OCI-LY3 (cell line): ENCODE measurements around the gene TMEM106B.

ENCODE experiments used
- H2AFZ ChIP-seq: fragments of 200-600, 300-600 bp; shearing (Covaris generic); 2 replicates; pipeline ENCODE4 v1.6.0; 2014; ENCODE audit warnings: antibody characterized with exemption, low read depth, low read length
- H3K27ac ChIP-seq: fragments of 200-600, 300-600 bp; sonication (generic); 2 replicates; pipeline ENCODE4 v1.5.1; 2014; ENCODE audit warnings: mild to moderate bottlenecking, low read length, moderate library complexity, mixed read lengths
- H3K27me3 ChIP-seq: fragments of 200-600, 300-600 bp; sonication (generic); 2 replicates; pipeline ENCODE4 v1.6.1; 2014; ENCODE audit warnings: low read depth, low read length, mixed read lengths
- H3K36me3 ChIP-seq: fragments of 200-600, 300-600 bp; sonication (generic); replicated peaks from 2 replicates; pipeline ENCODE3; 2014; ENCODE audit warnings: low read depth, low read length, mixed read lengths
- H3K4me1 ChIP-seq: fragments of 300-600, 200-600 bp; sonication (generic); 2 replicates; pipeline ENCODE4 v1.6.1; 2014; ENCODE audit warnings: low read length, mixed read lengths
- H3K4me2 ChIP-seq: fragments of 200-600, 300-600 bp; sonication (generic); 2 replicates; pipeline ENCODE4 v1.6.1; 2014; ENCODE audit warnings: low read length, mixed read lengths
- H3K4me3 ChIP-seq: fragments of 300-600, 200-600 bp; sonication (generic); 2 replicates; pipeline ENCODE4 v1.5.1; 2014; ENCODE audit warnings: antibody characterized with exemption, mild to moderate bottlenecking, low read length, moderate library complexity
- H3K79me2 ChIP-seq: fragments of 300-600, 200-600 bp; shearing (Covaris generic); 2 replicates; pipeline ENCODE4 v1.6.1; 2014; ENCODE audit warnings: mild to moderate bottlenecking, low read length, mixed read lengths
- H3K9ac ChIP-seq: fragments of 300-600, 200-600 bp; shearing (Covaris generic); 2 replicates; pipeline ENCODE4 v1.6.0; 2014; ENCODE audit warnings: mild to moderate bottlenecking, low read length, moderate library complexity
- H3K9me3 ChIP-seq: fragments of 200-600, 300-600 bp; shearing (Covaris generic); 2 replicates; pipeline ENCODE4 v1.6.1; 2014; ENCODE audit warnings: low read length, mixed read lengths; ENCODE audit not compliant: insufficient read depth
- H4K20me1 ChIP-seq: fragments of 200-600, 300-600 bp; sonication (generic); 2 replicates; pipeline ENCODE4 v1.6.1; 2016; ENCODE audit warnings: low read length, mixed read lengths; ENCODE audit not compliant: insufficient read depth
- CTCF ChIP-seq: fragments of 200-600, 300-600 bp; sonication (generic); IDR thresholded peaks from 2 replicates; pipeline ENCODE4 v1.5.1; 2014; ENCODE audit warnings: antibody characterized with exemption, low read length, low read depth
- EZH2phosphoT487 ChIP-seq: fragments of 200-600 bp; shearing (Covaris generic); IDR thresholded peaks from 2 replicates; pipeline ENCODE4 v1.6.1; 2018; ENCODE audit warnings: antibody characterized with exemption, mixed run types, low read depth

The TMEM106B gene

DNA sequence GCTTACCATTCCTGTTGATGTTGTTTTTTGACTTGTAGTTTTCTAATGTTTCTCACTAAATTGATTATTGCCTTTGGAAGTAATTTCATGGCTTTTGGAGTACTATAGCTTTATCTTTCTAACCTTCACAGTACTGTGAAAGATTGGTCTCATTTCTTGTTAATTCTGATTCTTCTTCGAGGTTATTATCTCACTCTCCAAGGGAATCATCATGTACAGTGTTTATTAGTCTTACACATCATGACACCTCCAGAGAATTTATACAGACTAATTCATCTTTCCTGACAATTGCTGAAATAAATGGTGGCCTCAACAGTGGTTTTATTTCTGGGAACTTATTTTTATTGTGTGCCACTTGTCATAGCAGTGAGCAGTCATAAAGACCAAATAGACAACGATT is 37.4 kb upstream of the TMEM106B start:
- Histone ChIP-seq H3K27me3 (no peaks in the 10 kb centered on the region), H3K4me3 (no peak overlapping the region), H3K4me2 (no peak overlapping the region), H3K36me3 (no peaks in the 10 kb centered on the region), H3K4me1 (no peaks in the 10 kb centered on the region), H2AFZ (no peak overlapping the region), H3K79me2 (no peaks in the 10 kb centered on the region), H3K9ac (no peak overlapping the region), H4K20me1 (no peaks in the 10 kb centered on the region), H3K9me3 (no peaks in the 10 kb centered on the region), H3K27ac (no peak overlapping the region)
- no peak for TF ChIP-seq EZH2phosphoT487
- no peak for TF ChIP-seq CTCF

DNA sequence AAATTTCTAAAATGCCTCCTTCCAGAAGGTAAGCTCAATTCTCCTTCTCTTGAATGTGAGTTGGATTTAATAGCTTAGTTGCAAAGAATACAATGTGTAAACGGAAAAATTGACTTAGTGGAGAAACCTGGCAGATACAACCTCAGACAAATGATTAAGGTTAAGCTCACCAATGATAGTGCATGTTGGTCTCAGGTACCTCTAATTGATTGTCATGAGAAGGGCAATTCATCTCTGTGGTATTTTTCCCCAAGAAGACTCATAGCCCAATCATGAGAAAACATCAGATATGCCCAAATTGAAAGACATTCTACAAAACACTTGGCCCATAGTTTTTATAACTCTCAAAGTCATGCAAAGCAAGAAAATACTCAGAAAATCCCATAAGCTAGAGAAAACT is 36.2 kb upstream of the TMEM106B start:
- no peaks in the 10 kb centered on the region for H3K27me3 ChIP-seq
- no peaks in the 10 kb centered on the region for H3K36me3 ChIP-seq
- H3K9ac ChIP-seq = no peak overlapping the region
- no peak overlapping the region for H3K4me3 ChIP-seq
- no peak overlapping the region for H3K27ac ChIP-seq
- no peaks in the 10 kb centered on the region for H4K20me1 ChIP-seq
- H3K79me2 ChIP-seq = no peaks in the 10 kb centered on the region
- H3K4me1 ChIP-seq = no peaks in the 10 kb centered on the region
- H3K4me2 ChIP-seq = no peak overlapping the region
- no peaks in the 10 kb centered on the region for H3K9me3 ChIP-seq
- no peak for TF ChIP-seq EZH2phosphoT487
- TF ChIP-seq CTCF = no peak
- H2AFZ ChIP-seq = no peak overlapping the region

- no peaks in the 10 kb centered on the region for H3K79me2 ChIP-seq
- no peak overlapping the region for H3K4me3 ChIP-seq
- no peaks in the 10 kb centered on the region for H3K4me1 ChIP-seq
- TF ChIP-seq CTCF = no peak
- no peak for TF ChIP-seq EZH2phosphoT487
- no peaks in the 10 kb centered on the region for H3K9me3 ChIP-seq
- H2AFZ ChIP-seq = no peak overlapping the region
- H3K27ac ChIP-seq = no peak overlapping the region
- H3K4me2 ChIP-seq = no peak overlapping the region
- H3K36me3 ChIP-seq = no peaks in the 10 kb centered on the region
- H3K27me3 ChIP-seq = no peaks in the 10 kb centered on the region
- H4K20me1 ChIP-seq = no peaks in the 10 kb centered on the region
- no peak overlapping the region for H3K9ac ChIP-seq
These were observed 32.8 kb upstream of the TMEM106B start for GRCh38 chr7:12178317-12178716.

- no peak for TF ChIP-seq EZH2phosphoT487
- no peak for TF ChIP-seq CTCF
These were observed 16.7 kb upstream of the TMEM106B start for GRCh38 chr7:12194426-12194825.

More at GRCh38 chr7:12194426-12194825, 16.7 kb upstream of the TMEM106B start:
- peaks cover 5% of the 10 kb centered on the region; the same call in 1 of the 2 replicates for H3K4me1 ChIP-seq
- H3K9me3 ChIP-seq = no peaks in the 10 kb centered on the region
- H3K4me2 ChIP-seq = no peak overlapping the region
- no peaks in the 10 kb centered on the region for H3K36me3 ChIP-seq
- no peaks in the 10 kb centered on the region for H4K20me1 ChIP-seq
- no peak overlapping the region for H3K4me3 ChIP-seq
- H3K27ac ChIP-seq = no peak overlapping the region
- no peak overlapping the region for H2AFZ ChIP-seq
- H3K27me3 ChIP-seq = no peaks in the 10 kb centered on the region
- no peak overlapping the region for H3K9ac ChIP-seq
- no peaks in the 10 kb centered on the region for H3K79me2 ChIP-seq
